NCI-H526 treated with DMSO at 0.1 percent for 48 hours (cell line): Measurements from ENCODE around the gene SND1.

ENCODE experiments used
- DNase-seq: peaks from one replicate; lab custom pipeline; 2025; lab: John Stamatoyannopoulos, UW

Gene SND1

DNA sequence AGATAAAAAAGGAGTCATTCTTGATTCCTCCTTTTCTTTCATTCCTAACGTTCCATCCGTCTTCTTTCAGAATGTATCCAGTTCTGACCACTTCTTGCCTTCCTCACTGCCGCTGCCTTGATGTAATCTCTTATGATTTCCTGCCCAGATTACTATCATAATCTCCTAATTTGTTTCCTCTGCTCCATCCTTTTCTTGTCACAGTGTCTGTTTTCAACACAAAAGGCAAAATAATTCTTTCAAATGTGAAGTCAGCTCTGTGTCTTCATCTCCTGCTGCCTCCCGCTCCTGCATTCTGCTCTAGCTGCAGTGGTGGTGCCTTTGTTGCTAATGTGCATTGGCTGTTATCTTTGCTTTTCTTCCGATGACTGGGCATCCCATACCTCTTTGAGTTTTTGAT is 150.9 kb downstream of the SND1 start:
- no peak for DNase-seq

DNA sequence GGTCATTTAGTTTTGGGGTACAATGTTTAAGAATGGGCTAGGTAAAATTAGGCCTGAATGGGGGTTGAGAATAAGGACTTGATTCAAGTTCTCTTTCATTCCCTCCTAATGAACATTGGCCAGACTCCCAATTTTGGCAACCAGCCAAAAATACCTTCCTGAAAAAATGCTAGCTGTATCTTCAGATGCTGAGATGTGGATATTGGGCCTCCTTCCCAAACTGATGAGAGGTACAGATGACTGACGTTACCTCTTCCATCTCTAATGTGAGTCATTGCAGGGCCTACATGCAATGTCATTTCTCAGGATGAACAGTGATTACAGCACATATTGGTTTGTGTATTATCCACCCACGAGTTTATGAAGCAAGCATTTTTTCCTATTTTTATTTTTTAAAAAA is 151.6 kb downstream of the SND1 start:
- DNase-seq = no peak

DNA sequence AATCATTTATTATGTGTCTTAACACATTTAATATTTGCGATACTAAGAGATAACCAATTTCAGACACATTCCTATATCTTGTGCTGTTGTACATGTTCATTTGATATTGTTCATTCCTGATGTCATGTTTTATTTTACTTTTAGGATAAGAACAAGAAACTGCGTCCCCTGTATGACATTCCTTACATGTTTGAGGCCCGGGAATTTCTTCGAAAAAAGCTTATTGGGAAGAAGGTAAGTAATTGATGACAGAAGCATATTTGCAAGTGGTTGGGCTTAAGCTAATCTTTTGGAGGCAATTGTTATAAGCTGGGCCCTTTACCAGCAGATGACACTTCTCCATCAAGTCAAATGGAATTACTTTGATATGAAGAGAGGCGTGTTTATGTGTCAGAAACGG is 155.3 kb downstream of the SND1 start:
- no peak for DNase-seq

DNA sequence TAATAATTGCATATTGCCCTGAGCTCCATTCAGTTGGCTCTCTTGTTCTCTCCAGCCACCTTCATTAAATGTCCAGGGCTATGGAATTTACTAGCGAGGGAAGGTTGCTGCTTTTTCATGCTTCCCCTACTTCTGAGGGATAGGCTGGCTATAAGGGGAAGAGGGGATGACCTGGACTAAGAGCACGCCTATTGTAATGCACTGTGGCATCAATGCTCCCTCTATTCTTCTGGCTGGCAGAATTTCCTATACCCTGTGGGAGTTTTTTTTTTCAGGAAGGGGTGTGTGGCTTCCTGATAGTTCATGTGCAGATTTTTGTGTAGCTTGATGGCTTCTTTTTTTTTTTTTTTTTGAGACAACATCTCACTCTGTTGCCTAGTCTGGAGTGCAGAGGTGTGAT is 155.8 kb downstream of the SND1 start:
- DNase-seq = no peak

DNA sequence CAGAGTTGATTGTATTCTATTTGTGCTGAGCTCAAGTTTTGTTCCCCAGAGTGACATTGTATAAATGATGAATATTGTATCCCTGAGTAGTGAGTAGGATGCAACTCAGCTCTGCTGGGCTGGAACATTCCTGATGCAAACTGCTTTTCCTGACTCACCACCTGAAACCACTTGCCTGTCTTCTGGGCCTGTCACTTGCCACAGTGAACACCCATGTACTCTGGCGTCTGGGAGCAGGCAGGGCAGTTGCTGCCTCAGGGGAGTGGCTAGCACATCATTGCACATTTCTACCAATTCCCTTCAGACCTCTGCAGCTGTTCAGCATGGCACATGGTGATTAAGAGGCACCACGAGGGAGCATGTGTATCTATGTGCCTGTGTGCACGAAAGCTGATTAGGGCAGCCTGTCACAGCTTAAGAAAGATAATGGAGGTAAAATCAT is 157.3 kb downstream of the SND1 start:
- no peak for DNase-seq

DNA sequence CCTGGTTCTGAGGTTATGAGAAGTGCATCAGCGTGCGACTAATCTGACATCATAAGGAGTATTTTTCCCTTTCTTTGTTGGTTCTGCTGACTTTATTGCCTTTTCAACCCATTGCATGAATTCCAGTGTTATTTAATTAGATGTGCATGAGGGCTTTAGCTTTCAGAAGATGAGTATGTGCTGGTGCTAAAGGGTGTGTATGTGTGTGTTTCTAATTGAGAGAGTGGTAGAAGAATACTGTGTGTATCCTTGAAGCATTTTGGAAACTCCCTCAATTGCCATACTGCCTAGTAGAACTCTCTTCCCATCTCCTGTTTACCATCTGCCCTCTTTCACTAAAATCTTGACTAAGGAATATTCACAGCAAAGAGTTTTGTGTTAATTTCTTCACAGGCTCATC is 158.1 kb downstream of the SND1 start:
- DNase-seq = no peak

DNA sequence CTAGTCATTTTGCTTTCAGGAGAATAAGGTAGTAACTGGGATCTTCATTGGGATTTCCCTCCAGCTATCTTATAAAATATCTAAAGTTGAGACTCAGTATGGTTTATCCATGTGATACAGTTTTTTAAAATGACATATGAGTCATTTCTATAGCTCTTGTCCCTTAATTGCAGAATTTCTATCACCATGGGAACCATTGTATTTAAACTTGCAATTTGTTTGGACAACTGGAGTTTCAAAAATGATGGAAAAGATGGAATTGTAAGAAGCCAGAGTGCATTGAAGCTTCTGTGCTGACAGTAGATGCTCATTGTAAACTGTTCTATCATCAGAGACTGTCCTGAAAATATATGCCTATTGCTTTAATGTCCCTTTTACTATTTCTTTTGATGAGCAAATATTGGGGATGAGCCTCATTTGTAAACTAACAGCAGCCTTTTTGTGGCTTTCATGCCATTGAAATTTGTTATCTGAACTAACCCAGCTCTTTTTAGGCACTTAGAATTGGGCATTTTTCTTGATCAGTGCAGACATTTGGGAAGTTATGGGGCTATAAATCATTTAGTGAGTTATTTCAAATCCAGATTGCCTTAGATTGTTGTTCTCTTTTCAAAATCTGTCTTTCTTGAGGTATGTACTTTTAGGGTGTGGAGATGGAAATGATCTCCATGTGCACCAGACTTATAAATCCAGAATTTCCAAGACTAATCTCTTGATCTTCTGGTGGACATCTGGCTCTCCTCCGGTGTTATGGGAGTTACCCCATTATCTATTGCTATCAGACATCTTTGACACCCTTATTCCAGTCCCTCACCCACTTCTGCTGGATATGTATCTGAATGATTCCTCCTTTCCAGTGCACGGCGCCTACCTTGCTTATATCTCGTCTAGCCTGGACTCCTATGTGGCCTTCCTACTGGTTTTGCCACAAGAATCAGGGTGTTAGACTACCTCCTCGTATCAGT is 159.0 kb downstream of the SND1 start:
- DNase-seq = no peak

DNA sequence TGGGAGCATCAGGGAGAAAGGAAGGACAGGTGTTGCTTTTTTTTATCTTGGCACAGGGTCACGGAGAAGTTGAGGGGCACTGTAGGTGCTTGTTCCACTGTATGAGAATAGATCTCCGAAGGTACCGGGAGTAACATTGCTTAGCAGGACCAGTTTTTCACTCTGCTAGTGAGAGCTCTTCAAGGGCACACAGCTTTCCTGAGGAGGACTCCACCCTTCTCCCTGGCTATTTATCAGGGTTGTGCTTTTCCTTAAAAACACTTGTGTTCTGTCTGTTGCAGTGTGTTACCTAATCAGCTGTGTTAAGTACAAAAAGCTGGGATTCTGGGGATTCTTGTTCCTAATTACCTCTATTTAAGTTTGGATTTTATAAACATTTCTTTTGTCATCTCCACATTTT is 160.5 kb downstream of the SND1 start:
- no peak for DNase-seq

DNA sequence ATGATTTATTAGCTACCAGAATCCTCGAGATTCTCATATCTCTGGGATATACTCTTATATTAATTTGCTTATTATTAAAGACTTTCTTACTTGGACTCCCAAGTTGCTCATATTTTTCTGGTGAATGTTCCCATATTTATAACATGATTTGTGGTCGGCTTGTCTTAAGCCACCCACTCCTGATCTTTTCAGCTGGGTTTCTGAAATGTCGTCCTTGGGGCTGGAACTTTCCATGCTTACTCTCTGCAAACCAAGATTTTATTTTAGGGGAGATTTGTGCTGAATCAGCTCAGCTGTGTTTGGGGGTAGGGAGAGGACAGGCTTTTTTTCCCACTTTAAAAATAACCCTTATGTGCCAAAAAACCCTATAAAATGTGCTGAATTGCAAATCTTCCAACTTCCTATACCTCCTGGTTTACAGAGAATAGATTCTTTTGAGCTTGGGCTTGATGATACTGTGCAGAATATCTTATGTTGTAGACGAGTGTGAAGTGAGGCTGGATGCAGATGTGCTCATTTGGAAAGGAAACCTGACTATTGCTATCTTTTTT is 162.1 kb downstream of the SND1 start:
- no peak for DNase-seq

DNA sequence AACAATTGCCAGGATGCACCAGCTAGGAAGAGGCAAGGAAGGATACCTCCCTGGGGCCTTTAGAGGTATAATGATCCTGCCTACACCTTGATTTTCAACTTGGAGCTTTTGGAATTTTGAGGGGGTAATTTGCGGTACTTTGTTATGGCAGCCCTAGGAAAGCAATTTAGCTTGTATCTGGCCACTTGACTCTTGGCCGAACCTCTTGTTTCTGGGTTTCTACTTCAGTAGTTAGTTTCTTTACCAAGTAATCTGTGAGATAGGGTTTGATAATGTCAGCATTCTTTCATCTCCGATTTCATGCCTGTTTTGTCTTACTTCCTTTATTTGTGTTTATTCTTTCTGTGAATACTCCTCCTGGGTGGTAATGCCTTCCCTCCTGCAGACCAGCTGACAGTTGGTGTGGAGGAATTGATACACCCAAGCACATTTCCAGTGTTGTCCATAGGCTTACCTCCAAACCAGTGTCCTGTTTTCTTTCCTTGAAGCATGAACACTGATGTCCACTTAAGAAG is 163.7 kb downstream of the SND1 start:
- no peak for DNase-seq

DNA sequence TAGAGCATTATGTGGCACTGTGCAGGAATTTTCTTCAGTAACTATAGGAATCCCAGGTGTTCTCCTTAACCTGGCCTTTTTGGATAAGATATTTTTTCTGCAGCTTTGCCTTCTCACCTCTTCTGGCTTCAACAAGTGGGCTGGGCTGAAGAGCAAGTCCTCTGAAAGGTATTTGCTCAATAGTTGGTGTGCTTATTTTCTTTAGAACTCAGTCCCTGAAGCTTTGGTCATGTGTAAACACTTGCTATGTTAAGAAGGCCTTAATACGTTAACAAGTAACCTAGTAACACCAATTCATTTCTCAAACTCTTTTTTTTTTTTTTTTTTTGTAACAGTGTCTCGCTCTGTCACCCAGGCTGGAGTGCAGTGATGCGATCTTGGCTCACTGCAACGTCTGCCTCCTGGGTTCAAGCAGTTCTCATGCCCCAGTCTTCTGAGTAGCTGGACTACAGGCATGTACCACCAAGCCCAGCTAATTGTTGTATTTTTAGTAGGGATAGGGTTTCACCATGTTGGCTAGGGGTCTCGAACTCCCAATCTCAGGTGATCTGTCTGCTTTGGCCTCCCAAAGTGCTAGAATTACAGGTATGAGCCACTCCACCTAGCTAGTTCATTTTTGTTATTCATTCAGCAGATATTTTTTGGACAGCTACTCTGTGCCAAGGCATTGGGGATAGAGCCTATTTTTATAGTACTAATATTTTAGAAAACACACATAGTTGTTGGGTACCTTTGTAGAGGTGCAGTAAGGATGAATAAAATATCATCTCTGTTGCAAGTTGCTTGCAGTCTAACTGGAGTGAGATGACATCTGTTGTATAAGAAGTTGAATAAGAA is 164.6 kb downstream of the SND1 start:
- no peak for DNase-seq

DNA sequence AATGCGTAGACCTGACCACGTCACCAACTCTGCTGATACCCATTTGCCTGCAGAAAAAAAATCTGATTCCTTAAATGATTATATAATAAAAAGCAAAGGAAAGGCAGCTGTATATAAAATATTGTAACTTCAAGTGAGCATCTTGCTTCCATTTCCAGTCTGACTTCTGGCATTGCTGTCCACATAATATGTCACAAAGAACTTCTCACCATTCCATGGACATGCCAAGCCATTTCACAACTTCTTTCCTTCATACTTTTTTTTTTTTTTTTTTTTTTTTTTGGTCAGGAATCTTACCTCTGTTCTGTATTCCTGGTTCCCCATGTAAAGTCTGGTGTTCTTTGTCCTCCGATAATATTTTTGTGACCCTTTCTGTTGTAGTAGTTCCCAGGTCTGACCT is 165.5 kb downstream of the SND1 start:
- DNase-seq = no peak

DNA sequence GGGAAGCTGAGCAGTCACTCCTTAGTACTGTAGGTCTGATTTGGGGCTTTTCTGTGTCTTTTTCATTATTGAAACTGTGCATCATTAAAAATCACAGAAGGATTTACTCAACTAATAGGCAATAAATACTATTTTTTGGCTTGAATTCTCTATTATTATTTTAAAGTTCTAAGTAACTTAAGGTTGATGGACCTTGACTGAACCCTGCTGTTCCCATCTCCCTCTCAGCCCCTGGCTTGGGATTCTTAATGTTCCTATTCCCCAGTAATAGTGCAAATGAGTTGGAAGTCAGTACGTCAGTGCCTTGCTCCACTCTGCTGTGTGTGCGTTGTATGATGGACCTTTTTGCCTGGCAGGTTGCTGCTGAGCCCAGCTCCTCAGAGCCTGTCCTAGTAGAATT is 166.3 kb downstream of the SND1 start:
- no peak for DNase-seq

DNA sequence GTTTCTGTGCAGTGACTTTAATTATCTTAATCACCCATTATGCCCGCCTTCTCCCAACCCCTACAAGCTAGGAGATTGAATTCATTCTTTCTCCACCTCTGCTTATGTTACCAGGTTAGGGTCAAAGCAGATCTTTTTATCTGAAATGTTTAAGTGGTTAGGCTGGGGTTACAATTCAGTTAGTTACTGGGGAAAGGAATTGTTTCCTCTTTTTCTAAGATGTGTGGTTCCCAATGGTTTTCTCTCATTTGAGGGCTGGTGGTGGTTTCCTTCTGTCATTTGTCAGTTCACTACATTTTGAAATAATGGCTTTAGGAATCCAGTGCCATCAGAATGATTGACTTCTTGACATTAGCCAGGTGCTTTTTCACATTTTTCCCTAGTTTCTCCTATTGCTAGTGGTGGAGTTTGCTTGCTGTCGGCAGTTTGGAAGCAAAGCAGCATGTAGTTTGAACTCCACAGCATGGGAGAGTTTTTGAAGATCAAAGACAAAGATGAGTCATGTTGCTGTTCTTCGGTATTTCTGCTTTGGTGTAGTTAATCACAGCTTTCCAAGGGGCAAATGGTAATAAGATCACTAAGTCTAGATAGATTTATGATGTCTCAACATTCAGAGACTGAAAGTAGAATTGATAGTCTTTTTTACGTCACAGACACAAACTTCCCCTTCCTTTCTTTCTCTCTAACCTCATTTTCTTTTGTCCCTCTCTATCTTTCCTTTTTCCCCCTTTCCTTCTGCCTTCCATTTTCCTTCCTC is 168.2 kb downstream of the SND1 start:
- DNase-seq = no peak

DNA sequence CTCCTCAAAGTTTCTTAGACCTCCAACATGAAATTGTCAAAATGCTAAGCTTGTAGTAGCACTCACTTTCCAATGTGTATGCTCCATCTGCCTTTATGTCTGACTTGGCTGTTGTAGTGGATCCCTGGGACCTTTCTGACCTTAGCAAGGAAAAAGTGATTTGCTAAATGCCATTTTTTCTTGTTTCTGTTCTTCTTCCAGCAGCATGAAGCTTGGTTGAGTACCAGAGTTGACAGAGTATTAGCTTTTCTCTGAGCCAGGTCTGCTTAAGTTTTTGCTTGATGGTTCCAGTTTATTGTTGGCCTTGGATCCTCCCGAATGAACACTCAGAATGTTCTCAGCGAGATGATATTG is 168.7 kb downstream of the SND1 start:
- DNase-seq = no peak

DNA sequence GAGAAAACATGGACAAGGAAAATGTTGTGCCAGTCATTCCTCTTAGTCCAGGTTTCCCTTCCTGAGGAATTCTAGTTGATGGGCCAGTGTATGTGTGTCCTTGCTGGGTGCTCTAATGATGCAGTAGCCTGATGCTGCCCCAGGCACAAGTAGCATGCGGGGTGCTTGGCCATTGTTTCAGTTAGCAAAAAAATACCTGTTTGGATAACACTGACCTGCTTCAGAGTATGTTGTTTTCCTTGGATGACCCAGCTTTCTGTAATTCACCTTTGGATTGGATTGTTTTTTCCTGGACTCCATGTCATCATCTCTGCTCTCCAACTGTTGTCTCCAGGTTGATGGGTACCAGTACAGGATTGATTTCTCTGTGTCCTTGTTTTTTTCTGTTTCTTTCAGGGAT is 169.2 kb downstream of the SND1 start:
- no peak for DNase-seq

DNA sequence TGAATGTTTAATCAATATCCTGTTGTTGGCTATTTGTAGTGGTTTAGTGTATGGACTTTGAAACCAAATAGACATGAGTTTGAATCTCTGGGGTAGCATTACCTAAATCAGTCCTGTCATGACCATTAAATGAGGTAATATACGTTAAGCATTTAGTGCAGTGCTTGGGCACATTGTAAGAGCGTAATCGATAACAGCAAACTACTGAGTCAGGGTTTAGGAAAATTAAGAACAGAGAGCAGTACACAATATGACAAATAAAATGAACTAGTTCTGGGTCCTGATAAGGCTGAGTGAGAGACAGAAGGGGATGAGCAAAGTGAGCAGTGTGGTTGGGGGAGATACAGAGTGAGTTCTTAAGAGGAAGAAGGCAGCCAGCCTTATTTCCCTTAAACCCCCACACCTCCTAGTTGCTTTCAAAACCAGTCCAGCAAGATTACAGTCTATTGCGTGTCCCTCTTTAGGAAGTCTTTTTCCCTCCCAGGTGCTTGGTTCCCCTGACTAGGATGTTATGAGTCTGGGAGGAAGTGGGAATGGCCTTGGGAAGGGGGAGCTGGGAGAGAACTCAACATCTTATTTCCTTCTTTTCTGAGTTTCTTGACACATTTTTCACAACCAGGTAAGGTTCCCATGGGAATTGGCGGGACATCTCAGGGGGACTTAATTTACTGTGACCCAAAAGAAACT is 171.0 kb downstream of the SND1 start:
- no peak for DNase-seq

DNA sequence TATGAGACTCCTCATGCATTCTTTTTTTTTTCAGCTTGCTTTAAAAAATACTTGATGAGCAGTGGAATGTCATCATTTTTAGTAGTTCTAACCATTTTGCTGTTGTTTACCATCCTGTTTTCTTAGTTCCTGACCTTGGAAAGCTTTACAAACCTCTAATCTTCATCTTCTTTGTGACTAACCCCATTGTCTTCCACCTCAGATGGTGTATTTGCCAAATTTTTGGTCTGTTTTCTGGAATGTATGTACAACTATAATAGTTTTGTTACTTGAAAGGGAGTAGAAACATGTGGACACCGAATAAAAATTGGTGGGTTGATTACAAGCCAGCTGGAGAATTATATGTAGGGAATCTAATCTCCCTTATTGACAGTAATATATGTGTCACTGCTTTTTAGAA is 172.7 kb downstream of the SND1 start:
- no peak for DNase-seq

DNA sequence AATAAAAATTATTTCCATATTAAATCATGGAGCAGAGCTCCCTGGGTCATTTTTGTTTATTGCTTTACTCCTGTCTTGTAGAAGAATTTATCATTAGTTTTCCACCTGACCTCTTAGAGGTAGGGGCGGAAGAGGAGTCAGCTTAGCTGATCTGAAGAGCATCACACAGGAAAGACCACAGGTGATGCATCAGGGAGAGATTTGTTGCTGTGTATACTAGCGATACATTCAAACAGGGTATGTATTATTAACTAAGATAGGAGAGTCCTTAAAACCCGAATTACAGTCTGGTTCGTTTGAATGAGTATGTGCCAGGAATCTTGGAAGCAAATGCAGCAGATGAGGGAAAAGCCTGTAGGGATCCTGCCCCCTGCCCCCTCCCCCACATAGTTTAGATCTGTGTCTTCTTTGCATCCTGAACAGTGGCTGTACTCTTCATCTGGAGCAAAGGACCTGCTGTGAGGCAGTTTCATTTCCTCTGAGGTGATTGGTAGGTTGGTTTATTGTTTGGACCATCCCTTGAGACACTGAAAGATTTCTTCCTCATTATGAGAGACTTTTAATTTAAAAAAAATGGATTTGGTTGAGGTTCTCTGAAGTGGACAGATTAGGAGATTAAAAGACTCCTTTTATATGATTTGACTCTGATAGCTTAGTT is 177.0 kb downstream of the SND1 start:
- no peak for DNase-seq

DNA sequence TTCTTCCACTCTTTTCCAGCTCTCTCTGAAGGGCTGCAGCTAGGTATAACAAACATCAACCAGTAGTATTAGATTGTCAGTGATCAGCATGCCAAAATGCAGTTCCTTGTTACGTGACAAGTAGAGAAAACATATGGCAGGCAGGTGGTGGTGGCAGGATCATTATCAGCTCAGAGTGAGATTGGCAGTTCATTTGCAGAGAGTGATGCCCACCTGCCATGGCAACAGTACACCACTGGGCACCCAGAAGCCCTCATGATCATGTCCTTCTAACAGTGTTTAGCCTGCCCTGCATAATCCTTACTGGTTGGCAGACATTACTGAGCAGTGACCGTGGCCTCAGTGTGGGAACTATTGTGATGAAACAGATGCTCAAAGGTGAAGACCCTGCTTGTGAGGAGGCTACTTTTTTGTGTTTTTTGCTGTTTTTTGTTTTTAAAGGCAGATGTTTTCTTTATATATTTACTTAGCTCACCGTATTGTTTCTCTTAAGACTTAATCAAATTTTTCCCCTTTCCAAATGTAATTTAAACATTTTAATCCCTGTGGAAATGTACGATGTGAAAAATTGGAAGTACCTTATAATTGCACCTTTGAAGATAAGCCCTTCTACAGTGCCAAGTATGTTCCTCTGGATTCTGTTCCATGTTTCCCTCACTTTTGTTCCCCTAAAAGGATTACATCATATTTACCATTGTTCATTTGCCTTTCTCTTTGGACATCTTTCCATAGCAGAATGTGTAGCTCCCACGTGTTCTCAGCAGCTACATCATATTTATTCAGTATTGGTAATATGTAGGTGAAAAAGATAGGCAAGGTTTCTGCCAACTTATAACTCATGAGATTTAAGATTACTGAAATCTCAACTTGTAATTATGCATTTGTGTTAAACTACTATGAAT is 179.6 kb downstream of the SND1 start:
- DNase-seq = no peak
